ENCODE results near the gene GSTO2.
A peak's percentile ranks its signal among the peaks of the same experiment; 100 is the strongest.
"Not testable (repeated sequence)": the region's sequence is repeated elsewhere in the genome, so short reads cannot be mapped to it uniquely, and the experiment has no call there.

The GSTO2 gene

DNA sequence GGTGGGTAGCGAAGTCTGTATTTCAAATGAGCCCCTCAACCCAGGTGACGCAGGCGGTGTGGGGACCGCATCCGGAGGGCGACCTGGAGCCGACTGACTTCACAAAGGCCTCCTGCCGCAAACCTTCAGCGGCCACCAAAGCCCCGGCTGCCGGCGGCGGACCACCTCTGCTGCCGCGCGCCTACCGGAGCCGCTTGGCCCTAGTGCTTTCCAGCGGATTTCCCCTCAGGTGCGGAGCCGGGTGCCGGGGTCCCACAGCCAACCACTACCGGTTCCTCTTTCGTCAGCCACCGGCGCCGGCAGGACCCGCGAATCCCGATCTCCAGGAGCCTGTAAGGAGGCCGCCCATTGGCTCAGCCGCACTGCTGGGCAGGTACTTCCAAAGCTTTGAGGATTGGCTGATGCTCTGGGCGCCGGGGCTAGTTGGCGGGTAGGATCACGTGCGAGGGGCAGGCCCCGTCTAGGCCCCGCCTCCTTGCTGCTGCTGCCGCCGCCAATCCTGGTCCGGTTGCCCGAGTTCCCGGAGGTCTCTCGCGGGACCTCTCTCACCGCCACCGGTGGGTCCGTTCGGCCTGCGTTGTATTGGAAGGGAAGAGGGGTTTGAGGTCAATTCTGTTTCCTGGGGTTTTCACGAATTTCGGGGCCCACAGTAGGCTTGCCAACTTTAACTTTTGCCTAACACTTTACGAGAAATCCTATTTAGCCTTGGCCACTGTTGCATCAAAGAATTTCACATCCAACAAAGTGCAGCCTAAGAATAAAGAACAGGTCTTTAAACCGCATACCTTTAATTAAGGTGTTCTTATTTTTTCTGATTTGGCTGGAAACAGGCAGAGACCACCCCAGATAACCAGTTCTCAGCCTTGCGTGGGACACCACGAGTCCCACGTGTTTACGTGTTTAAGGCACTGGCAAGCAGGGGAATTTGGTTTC, at the start of gene GSTO2:
TSS of gene GSTO2 (plus strand) at position 472 of the 933 bp plus-strand sequence. CDS start 5,732 bp downstream, outside the sequence.
- DNase-seq: peak; percentile 89

DNA sequence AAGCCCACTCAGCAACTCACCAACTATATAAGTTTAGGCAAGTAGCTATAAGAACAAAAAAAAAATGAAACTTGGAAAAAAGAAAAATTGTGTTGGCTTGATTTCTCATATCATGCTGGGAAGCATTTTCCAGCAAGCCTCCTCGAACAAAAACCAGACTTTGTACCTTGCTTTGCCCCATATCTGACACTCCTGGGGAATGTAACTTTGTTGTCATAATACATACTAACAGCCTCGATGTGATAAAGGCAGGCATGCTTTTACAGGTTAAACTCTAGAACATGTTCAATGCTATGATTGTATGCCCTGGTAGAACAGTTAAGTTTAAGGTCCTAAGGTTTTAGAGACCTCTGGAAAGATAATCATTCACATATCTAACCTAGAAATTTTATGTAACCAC, 48.5 kb upstream of the GSTO2 start:
- DNase-seq: no peak

DNA sequence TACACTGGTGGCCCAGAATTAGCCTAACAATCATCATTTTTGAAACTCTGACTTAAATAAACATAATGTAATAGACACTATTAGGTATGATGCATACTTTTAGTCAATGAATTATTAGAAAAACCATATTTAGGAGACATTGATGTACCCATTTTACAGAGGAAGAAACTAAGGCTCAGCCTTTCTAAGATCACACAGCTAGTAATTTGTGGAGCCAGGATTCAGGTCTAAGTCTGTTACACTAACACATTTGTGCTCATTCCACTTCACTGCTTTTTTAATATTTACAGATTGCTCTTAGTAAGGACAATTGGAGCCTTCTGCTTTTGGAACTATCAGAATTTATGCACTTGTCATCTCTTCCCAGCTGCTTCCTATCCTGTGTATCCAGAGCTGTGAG, 45.7 kb upstream of the GSTO2 start:
- no peak for DNase-seq

DNA sequence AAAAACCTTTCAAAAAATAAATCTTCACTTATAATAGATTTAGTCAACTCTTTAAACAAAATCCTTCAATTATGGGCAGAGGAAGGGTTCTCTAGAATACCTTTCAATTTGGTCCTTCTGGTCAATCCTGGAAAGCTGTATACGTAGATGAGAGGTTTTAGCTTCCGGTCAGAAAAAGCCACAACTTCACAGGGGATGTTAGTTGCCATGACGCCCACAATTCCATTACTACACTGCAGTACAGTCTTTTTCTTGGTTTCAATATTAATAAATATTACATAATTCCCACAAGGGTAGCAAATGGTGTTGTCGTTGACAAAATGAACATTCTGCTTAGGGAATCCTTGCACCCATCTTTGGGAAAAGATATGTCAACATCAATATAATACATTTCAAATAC, 38.5 kb upstream of the GSTO2 start:
- DNase-seq: no peak

DNA sequence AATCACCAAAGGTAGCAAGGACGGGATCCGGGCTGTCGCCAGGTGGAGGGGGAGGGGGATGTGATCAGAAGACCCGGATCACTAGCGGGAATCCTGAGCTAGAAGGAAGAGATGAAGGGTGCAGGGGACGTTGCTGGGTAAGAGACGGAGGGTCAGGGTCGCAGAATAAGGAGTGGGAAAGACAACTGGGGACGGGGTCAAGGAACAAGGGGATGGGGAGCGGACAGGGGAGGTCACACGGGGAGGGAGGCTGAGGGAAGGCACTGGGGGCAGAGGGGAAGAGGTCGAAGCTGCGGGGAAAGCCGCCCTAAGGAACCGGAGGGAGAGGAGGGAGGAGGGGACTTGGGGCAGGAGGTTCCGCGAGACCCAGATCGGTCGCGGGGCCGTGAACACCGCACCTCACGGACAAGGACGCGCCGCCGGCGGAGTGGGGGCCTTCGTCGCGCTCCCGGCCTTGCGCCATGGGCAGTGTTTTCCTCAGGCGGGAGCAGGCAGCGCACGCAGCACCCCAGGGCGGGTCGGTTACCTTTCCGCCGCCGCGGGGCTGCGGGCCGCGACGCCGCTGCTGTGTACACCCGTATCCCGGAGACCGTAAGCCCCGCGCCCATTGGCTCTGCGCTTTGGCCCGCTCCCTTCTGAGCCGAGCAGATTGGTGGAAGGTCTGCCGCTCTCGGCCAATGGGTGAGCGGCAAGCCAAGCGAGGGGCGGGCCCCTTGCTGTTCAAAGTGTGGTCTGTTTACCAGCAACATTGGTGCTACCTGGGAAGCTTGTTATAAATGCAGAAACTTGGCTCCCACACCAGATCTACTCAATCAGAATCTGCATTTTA, 37.0 kb upstream of the GSTO2 start, which contains the start of gene CFAP43:
TSS of gene CFAP43 (minus strand) at position 581 of the 829 bp plus-strand sequence. CDS start at position 463, 118 bp downstream.
- peak; percentile 86 for DNase-seq

DNA sequence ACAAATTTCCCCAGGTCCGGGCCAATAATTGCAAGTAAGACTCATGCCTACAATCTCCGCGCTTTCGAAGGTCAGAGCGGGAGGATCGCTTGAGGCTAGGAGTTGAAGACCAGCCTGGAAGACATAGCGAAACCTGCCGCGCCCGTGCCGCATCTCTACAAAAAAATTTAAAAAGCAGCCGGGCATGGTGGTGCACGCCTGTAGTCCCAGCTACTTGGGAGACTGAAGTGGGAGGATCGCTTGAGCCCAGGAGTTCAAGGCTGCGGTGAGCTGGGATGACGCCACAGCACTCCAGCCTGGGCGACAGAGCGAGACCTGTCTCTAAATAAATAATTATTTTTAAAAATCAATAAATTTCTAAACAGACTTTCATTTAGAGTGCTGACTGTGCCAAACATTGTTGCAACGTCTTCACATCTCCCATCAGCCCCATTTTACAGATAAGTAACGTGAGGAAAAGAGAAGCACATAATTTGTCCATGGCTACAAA, 36.3 kb upstream of the GSTO2 start:
- no peak for DNase-seq

DNA sequence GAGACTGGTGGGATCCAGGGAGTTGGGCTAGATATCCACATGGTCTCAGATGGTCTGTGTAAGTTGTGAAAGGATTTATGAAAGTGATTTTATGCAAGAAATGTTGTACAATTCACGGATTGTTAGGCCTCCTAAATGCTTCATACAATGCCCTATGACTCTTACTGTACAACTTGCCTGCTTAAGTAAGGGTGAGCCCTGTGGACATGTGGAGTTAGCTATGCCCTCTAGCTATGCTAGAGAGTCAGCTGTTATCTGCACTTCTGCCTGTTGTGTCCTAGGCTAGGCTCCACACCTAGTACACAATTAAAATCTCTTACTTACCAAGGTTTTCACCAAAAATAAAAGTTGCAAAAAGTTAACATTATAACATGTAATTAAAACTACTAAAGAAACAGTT, 35.2 kb upstream of the GSTO2 start:
- no peak for DNase-seq

DNA sequence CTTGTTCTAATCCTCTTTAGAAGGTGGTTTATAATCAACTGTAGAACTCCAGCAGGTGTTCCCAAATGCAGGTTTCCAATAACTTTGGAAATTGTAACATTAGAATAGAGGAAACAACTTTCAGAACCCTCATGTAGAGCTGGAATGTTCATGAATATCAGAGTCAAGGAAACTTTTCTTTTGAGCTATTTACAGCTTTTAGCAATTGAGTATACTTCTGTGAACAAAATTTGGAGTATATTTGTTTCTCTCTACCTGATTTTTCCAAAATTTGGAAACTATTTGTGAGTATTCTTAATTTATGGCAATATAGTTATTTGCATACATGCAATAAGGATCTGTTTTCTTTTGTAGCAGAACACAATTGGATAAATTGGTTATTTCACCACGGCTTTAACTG, 34.0 kb upstream of the GSTO2 start:
- no peak for DNase-seq

DNA sequence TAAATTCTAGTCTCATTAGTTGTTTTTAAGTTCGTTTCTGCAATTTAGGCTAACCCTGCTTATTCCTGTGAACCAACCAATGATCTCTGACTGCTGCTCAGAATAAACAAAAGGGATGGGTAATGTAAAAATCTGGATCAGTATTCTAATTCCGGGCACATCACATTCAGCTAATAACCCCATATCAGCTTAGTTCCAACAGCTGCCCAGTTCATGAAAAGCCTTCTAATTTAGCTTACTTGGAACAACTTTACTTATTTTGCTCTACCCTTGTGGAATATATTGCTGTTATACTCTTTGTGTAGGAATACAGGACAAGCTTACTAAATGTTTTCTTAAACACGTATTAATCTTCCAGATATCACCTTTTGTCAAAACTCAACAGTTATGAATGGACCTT, 33.2 kb upstream of the GSTO2 start:
- no peak for DNase-seq

DNA sequence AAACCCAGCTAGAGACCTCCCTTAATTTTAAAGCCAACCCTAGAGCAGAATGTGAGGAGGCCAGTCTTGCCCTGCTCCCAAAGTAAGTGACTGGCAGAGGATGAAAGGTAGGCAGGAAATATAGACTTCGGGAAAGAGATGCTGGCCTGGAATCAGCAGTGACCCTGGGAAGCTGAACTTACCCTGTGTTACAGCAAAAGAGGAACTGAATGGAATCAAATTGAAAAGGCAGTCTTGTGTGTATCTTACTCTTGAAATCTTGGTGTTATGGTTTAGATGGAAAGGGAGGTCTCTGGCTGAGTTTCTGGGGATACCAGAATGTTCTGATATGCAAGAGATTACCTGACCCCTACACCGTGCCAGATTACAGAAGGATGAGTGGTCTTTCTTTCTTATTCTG, 28.9 kb upstream of the GSTO2 start:
- no peak for DNase-seq

DNA sequence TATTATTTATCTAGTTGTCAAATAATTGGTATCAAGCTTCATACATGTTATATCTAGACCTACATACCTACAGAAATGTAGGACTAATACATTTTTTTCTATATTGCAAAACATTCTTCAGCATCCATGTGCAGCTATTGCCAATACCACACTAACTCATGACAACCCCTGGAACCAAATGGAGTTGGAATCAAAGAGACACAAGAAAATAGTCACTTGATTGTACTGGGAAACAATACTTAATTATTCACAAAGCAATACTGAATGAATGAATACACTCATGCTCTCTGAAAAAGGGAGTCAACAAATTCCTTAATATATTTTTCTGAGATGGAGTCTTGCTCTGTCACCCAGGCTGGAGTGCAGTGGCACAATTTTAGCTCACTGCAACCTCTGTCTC, 26.4 kb upstream of the GSTO2 start:
- no peak for DNase-seq

DNA sequence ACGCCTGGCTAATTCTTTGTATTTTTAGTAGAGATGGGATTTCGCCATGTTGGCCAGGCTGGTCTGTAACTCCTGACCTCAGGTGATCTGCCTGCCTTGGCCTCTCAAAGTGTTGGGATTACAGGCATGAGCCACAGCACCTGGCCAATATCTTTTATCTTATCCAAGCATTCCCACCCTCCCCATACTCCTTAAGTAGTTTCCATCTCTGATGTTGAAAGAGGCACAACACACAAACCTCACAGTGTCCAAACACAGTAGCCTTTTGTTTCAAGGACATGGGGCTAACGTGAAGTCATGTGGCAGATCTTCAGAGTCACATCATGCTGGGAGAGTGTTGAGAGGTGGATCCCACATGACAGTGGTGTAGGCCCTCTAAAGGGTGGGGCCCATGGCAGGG, 26.0 kb upstream of the GSTO2 start:
- not testable (repeated sequence) for DNase-seq

DNA sequence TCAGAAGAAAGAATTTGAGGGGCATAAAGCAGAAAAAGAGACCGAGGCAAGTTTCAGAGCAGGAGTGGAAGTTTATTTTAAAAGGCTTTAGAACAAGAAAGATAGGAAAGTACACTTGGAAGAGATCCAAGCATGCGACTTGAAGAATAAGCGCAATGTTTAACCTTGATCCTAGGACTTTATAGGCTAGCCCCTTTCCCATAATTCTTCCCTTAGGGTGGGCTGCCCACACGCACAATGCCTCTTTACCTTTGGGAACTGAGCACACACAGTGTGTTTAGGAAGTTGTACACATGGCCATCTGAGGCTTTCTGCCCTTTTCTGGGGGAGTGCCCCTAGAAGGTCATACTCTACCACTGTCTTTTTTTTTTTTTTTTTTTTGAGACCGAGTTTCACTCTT, 25.5 kb upstream of the GSTO2 start:
- no peak for DNase-seq

DNA sequence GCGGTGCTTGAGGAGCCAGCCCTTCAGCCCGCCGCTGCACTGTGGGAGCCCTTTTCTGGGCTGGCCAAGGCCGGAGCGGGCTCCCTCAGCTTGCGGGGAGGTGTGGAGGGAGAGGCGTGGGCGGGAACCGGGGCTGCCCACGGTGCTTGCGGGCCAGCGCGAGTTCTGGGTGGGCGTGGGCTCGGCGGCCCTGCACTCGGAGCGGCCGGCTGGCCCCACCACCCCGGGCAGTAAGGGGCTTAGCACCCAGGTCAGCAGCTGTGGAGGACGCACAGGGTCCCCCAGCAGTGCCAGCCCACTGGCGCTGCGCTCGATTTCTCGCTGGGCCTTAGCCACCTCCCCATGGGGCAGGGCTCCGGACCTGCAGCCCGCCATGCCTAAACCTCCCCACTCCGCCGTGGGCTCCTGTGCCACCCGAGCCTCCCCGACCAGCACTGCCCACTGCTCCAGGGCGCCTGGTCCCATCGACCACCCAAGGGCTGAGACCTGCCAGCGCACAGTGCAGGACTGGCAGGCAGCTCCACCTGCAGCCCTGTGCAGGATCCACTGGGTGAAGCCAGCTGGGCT, 23.8 kb upstream of the GSTO2 start:
- DNase-seq: no peak

DNA sequence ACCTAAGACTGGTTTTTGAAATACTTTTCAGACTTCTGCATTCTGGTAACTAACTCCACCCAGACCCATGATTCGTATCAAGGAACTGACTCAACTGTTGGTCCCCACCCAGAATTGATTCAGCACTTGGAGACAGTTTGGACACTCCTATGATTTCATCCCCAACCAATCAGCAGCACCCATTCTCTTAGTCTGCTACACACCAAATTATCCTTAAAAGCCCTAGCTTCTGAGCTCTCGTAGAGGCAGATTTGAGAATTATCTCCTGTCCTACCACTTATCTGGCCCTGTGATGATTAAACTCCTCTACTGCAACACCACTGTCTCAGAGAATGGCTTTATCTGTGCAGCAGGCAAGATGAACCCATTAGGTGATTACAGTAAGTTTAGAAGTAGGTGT, 22.0 kb upstream of the GSTO2 start:
- DNase-seq: no peak

DNA sequence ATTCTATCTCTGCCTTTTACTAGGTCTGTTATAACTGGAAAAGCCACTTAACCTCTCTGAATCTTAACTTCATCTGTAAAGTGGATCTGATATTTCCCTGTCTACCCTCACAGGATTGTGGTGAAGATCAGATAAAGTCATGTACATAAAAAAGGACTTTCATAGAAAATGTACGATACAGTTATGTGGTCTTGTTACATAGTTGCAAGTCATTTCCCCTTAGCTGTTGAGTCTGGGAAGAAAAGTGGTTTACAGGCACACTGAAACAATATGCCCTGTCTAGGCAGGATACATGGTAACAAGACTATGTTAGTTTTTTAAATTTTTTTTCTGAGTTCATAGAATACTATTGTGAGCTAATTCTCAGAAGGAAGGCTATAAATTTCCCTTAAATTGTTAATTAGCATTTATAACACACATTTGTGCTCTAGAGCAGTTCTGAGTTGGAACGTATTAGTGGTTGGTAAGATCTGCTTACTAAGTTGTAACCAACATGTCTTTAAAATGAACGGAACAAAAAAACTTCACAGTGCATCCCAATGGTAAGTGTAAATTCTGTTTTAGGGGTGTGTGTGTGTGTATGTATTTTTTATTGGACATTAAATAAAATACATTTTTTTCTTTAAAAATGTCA, 21.4 kb upstream of the GSTO2 start:
- no peak for DNase-seq

DNA sequence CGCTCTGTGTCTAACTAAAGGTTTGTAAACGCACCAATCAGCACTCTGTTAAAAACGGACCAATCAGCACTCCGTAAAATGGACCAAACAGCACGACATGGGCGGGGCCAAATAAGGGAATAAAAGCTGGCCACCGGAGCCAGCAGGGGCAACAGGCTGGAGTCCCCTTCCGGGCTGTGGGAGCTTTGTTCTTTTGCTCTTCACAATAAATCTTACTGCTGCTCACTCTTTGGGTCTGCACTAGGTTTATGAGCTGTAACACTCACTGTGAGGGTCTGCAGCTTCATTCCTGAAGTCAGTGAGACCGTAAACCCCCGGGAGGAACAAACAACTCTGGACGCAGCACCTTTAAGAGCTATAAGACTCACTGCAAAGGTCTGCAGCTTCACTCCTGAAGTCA, 20.1 kb upstream of the GSTO2 start:
- not testable (repeated sequence) for DNase-seq

DNA sequence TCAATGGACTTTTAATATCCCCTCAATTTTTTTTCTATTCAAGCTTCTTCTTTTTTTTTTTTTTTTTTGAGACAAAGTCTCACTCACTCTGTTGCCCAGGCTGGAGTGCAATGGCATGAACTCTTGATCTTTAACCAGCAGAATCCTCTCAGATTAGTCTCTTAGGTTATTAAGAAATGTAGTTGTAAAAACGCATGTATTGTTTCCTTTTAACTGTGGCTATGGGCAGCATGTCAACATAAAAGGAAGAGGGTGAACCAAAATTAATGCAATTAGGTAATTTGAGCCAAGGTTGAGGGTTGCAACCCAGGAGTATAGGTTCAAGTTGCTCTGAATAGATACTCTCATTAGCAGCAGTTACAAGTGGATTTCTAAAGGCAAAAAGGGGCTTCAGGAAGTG, 18.6 kb upstream of the GSTO2 start:
- no peak for DNase-seq

DNA sequence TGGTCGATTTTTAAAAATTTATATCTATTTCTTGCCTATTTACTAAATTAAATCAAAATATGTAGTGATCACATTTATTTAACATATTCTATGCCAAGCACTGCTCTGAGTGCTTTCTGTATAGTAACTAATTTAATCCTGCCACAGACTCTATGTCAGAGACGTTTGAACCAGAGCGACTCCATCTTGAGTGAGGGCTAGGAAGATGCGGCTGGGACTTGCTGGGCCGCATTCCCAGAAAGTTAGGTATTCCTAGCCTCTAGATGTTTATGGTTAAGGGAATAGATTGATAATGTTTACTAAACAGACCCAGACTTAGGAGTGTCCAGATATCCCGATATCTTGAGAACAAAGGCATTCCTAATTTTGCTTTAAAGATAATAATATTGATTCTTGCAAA, 17.5 kb upstream of the GSTO2 start:
- DNase-seq: no peak

DNA sequence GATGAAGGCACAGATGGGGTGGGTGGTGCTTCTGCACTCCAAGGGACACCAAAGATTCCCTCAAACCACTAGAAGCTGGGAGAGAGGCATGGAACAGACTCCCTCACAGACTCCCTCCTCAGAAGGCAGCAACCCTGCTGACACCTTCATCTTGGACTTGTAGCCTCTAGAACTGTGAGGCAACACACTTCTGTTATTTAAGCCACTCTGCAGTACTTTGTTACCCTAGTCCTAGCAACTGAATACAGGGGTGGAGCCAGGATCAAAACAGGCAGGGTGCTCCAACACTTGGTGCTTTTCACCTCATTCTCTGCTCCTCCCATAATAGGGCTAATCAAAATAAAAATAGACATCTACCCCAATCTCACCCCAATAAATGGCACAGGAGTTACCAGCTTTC, 16.6 kb upstream of the GSTO2 start:
- no peak for DNase-seq

DNA sequence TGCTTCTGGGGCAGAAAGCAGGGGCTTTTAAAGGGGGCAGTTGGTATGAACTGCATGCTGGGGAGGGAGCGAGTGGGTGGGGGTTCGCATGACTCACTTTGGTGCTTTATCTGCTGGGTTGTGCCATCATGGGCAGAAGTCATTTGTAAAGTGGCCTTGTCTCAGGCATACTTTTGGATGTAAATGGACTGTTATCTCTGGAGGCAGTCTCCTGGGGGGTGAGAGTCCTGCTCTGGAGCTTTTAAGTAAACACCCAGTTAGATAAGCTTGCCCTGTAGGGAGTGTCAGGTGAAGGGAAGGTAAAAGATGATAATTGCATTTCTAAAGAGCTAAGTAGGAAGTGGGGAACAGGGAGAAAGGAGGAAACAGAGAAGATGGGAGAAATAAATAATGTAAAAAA, 15.9 kb upstream of the GSTO2 start:
- DNase-seq: no peak

DNA sequence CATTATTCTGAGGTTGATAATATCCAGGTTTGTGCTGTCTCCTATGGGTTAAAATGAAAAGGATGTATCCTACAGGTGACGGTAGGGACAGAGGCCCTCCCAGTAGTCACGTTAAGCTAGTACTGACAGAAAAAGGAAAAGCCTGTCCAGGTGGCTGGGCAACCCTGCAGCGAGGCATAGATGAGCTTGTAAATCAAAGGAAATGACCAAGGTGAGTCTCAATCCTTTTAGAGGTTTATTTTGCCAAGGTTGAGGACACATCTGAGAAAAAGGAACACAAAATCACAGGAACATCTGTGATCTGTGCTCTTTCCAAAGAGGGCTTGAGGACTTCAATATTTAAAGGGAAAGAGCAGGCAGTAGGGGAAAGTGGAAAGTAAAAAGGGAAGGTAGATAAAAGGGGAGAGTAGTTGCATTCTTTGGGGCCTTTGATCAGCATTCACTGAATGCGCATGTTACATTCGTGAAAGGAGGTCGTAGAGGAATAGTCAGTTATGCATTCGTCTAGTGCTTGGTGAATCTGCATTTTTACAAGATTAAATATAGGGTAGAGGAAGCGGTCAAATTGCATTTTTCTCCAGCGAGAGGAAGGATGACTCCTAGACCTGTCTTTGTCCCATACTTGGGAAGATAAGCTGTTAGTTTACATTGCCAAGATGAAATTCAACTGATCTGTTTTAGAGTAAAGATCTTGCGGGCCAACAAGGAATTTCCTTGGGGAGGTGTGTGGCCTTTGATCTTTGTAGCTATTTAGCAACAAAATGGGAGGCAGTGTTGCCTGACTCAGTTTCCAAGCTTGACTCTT, 15.2 kb upstream of the GSTO2 start:
- DNase-seq: no peak
